Fibroblast of peridontal ligament (primary cell): ENCODE data around the gene ANKRD63.
A peak's percentile ranks its signal among the peaks of the same experiment; 100 is the strongest.

Source experiments
- DNase-seq: peaks from one replicate; pipeline ENCODE4 v3.0.0-alpha.2; 2010; ENCODE audit errors: extremely low read depth

The ANKRD63 gene

DNA sequence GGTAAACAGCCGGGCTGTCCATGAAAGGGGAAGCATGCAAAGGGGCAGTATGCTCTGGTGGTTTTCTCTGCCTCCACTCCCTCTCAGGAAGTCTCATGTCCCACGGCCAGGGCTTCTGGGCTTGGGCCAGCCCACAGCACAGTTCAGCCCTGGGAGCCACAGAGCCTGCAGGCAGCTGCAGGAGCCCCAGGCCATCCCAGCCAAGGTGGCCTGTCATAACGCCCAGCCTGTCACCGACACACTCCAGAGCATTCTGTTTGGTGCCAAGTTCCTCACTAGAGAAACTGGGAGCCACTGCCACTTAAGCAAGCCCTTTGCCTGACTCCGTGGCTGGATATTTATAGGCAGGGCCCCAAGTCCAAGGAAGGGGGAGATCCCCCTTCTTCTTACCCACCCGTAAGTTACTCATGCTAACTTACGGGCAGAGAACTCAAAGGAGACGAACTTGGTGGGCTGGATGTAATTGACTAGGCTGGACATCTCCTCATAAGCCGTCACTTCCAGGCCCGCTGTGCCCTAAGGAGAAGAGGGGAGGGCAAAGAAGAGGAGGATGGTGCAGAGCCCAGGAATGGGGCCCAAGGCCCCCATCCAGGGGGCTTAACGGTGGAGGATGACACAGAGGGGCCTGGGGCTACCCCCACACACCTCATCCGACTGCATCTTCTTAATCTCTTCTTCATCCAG, 13.2 kb upstream of the ANKRD63 start:
- no peak for DNase-seq

DNA sequence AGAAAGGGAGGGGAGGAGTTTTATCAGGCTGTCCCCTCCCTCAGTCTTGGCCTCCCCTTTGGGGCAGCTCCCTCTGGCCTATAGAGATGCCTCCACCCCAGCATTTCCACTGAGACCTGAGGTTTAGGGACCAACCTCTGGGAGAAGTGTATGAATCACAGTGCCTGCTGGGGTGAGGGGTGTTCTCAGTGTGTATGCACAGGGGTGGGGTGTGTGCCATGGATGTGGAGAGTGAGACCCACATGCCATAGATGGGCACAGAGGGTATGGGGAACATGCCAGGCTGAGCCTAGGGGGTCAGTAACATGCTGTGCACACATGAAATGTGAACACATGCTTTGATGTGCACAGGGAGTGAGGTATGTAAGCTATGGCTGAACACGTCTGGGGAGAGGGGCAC, 12.4 kb upstream of the ANKRD63 start:
- DNase-seq, result no peak

DNA sequence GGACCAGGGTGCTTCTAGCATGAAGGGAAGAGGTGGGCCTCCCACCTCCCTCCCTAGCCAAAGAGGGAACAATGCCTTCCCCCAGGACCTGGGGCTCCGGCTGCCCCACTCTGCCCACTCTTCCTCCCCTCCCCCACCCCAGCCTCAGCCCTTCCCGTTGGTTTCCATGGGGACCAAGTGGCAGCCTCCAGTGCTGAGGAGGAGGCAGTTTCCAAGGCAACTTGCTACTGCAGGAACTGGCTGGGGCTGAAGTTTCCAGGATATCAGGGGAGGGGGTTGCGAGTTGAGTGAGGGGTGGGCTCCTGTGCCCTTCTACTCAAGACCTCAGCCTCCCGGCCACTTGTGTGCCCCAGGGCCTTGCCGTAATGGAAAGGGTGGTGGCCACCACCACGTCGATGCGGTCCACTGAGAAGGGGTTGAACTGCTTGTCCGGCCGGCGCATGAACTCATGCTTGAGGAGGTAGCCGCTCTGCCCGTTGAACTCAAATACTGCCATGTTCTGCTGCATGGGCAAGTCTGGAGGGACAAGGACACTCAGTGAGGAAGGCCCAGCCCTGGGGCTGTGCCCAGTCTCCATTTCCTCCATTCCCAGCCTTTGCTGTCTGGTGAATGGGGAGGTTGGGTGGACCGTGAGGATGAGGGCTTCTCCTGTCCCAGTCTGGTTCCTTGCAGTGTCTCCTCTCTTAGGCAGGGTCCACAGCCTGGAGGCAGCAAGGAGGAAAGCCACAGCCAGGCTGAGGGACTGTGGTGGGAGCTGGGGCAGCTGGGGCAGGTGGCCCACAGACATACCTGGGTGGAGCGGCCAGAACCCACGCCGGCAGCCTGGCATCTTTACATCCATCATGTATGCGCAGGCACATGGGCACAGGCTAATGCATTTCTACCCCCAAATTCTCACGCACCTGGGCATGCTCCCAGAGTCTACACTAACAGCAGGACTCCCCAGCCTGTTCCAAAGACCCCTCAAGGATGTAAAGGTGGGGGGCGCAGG, 11.3 kb upstream of the ANKRD63 start:
- DNase-seq, result no peak

DNA sequence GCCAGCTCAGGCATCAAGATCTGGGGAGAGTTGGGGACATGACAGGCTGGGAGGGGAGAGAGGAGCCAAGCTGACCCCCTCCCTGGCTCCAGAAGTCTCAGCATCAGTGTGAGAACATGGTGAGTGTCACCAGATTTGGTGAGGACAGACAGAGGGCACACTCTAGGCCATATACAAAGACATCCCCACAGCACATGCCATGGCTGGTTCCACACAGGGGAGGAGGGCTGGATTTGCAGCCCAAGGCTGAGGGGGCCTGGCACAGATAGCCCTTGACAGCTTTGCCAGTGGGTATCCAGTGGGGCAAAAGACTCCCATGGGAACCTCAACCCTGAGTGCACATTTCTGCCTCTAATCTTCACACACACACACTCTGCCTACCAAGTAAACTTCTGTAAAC, 10.1 kb upstream of the ANKRD63 start:
- DNase-seq, result no peak

DNA sequence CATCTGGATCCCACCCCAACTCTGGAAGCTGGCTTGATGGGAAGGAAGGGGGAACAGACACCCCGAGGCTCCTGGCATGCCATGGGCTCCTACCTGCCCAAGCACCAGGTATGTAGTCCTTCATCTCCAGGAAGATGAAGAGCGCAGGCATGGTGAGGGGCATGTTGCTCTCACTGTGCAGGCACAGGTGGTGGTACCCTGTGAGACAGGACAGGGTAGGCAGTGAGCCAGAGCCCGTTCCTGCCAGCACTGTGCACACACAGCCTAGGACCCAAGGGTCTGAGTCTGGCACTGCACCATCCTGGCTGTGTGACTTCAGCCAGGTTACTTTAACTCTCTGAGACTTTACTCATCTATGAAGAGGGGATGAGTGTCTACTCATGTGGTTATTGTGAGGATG, 9.4 kb upstream of the ANKRD63 start:
- DNase-seq, result no peak

DNA sequence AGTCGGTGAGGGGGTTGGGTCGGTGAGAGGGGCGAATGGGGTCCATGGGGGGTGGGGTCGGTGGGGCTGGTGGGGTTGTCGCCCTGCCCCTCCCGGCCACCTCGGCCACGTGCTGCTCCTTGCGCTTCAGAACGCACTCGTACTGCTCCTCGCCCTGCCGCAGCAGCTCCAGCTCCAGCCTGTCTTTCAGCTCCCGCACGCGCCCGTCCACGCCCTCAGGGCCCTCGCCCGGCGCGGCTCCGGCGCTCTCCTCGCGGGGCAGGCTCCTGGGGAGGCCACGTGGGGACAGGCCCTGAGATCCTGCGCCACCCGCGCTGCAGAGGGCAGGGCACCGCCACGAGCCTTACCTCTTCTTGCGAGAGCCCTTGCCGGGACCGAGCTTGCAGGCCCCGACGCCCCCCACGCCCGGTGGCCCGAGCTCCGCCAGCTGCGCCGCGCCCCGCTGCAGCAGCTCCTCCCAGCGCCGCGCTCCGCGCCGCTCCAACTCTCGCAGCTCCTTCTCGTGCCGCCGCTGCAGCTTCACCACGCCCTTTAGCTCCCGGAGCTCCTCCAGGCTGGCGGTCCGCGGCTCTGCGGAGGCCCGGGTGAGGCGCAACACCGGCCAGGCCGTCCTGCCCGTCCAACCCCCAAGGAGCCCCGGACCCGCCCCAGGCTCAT, 8.2 kb upstream of the ANKRD63 start:
- DNase-seq, result peak; percentile 49

DNA sequence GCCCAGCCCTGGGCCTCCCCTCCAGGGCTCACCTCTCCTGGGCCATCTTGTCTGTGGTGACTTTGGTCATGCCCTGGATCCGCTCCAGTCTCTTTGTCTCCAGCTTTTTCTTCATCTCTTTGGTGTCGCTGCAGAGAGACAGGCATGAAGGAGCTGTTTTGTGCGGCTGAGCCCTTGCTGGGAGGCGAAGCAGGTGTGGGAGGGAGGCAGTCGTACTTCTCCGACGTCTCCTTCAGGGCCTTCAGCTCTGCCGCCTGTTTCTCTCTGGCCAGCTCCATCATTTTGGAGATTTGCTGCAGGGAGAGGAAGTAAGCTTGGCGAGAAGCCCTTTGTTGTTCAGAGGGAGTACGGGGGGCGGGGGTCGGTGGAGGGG, 7.7 kb upstream of the ANKRD63 start:
- DNase-seq, result no peak

DNA sequence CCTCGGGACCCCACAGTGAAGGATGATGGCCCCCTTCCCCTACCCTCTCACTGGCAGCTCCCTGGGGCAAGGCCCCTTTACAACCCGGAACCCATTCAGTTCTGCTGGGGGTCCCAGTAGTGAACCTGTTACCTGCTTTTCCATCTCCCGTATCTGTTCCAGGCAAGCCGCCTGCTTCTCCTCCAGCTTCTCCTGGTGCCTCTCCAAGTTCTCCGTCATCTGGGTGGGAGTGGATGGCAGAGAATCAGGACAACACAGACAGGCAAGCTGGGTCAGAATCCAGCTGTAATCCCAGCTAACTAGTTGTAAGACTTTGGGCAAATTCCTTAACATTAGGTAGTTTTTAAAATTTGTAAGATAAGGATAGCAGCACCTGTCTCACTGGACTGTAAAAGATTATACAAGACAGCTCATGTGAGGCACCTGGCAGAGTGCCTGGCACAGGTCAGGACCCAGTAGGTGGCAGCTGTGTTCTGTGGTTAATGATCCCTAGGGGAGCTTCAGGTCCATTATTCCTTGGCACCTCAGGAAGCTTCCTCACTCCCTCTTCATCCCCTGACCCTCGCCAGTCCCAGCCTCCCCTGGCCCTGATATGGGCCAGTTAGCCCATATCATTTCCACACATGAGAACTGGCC, 6.4 kb upstream of the ANKRD63 start:
- no peak for DNase-seq

DNA sequence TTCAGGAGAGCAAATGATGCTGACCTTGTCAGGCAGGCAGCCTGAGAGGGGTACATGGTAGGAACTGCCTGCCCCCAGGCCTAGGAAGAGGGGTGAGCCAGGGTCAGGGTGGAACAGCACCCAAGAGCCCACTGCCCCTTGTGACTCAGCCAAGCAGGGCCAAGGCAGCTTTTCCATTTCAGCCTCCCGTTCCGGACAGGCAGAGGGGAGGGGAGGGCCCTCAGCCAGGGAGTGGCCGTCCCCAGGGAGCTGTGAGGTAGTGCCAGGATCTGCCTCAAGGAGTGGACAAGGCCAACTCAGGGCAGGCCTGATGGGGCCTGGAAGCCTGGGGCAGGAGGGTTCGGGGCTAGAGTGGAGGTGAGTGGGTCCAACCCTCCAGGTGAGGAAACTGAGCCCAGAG, 5.1 kb upstream of the ANKRD63 start:
- no peak for DNase-seq

DNA sequence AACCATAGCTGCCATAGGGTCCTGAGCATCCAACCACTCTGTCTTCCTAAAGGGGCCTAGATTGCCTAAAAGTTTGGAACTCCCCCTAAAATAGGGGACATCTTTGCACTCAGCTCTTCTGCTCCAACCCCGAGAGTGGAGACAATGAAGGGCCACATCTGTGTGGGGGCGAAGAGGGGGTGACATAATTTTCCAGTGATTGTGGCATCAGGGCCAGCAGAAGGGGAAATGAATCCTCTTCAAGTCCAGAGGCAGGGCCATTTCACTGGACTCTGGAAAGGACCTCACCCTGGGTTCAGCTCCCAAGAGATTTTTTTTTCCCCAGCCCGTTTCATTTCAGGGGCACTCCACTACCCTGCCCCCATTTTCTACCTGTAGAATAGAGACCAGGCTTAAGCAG, 4.6 kb upstream of the ANKRD63 start:
- no peak for DNase-seq

DNA sequence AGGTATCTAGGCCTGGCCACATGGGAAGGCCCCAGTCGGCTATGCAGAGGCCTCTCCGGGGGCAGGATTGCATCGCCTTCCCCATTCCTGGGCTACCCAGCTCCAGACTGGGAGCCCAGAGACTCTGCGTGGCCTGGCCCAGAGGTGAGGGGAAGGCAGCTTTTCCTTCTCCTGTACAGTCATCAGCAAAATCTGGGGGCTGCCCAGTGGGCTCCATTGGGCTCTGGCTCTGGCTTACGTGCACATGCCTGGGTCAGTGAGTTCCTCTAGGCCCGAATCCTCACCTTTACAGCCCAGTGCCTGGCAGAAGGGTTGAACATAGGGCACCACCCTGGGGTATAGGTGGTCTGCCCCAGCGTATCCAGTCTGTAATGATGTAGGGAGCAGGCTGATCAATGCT, 3.9 kb upstream of the ANKRD63 start:
- DNase-seq, result no peak

DNA sequence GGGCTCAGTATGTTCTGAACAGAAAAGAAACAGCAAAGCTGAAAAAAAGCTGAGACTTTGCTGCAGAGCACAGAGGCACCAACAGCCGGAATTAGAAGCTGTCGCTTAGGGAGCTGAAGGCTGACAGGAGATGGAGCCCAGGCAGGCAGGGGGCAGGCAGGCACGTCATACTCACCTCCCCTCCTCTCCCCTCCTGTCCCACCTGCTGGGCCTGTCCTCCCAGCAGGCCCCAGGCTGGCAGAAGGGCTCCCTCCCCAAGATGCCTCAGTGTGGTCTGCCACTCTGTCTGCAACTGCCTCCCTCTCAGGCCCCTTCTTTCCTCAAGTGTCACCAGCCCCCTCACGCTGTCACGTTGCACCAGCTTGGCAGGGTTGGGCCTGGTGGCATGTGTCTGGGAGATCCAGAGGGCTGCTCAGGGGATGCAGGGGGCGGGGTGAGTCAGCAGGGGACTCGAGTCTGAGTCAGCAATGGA, 3.2 kb upstream of the ANKRD63 start:
- no peak for DNase-seq

DNA sequence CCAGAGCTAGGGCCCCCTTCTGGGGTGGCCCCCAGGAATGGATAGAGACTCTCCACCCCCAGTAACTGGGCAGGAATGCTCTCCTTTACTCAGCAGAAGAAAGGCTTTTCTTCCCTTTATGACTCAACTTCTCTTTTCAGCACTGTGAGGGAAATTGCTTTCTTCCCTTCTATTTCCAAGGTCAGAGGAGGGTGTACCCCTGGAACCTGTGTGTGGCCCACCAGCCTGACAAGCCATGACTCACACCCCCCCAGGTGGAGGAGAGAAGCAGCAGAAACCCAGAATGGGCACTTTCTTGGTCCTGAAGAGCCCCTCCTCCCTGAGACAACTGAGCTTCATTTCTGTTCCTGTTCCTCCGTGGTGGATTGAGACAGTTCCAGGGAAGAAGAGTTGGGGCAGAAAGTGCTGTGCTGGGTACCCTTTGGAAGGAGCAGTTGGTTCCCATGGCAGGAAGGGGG, 2.7 kb upstream of the ANKRD63 start:
- DNase-seq, result no peak

DNA sequence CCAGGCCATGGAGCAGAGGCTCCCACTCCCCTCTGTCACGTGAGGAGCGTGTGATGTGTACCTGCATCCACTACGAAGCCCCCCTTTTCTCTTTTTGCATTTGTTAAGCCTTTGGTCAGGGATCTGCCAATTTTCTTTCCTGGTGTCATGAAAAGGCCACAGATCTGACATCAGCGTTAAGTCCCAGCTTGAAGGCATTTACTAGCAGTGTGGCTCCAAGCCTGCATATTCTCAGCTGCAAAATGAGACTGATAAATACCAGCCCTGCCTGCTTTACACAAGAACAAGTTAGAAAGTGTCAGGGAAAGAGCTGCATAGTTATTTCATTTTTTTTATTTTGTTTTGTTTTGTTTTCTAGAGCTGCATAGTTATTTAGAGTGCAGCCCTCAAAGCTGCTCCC, 2.3 kb upstream of the ANKRD63 start:
- DNase-seq, result peak; percentile 33

DNA sequence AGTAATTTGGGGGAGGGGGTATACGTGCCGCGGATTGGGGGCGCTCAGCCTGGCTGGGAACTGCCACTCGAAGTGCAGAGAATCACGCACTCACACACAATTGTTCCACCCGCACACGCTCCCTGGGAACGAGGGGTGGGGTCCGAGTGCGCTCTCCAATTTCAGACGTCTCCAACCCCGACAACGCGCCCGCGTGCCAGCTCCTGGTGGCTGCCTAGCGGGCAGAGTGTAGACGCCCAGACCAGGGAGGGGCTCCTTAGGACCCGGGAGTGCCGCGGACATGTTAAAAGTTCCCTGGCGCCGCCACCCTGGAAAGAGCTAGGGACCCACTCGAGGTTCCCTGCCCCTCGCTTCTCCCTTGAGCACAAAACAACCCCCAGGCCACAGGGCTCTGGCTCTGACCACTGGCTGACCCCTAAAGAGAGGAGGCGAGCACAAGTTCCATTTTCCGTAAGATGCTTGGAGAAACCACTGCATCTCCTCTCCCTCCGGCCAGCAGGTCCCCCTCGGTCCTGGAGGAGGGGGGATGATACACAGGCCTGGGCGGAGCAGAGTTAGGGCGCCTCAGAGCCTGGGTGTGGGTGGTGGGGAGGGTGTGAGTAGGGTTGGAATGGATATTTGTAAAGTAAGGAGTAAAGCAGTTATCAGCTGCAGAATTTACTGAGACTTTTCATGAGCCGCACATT, 894 bp upstream of the ANKRD63 start:
- no peak for DNase-seq

DNA sequence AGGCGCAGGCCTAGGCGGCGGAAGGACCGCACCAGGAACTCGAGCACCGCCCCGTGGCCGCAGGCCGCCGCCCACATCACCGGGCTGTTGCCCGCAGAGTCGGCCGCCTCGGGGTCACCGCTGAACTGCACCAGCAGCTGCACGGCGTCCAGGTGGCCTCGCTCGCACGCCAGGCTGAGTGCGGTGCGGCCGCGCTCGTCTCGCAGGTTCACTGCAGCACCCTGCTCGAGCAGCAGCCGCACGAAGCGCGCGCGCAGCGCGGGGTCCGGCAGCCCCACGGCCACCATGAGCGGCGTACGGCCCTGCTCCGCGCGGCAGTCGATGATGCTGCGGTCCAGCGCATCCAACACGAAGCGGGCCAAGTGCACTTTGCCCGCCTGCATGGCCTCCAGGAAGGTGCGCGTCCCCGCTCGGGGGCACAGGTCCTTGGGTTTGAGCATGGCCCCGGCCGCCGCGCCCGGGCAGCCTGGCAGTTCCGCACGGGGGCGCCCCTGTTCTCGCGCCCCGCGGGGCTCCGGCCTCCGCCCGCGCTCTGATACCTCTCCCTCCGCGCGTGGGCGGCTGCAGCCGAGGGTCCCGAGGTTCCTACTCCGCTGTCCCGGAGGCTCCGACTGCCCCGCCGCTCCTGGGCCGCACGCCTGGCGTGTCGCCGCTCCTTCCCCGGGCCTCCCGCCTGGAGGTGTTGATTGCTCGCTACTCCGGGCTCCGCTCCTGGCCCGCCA, 556 bp downstream of the ANKRD63 start:
- no peak for DNase-seq

DNA sequence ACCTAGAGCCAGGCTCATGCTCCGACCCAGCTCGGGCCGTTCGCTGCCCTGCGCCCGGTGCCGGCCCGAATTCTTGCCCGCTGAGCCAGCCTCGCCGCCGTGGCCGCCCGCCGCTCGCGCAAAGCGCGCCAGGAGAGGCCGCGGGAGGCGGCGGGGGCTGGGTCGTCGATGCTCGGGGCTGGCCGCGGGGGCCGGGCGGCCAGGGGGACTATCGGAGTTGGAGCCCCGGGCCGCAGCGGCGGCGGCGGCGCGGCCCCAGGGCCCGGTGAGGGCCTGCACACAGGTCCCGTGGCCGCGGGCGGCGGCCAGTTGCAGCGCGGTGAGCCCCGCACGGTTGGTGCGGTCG, 1.1 kb downstream of the ANKRD63 start:
- DNase-seq, result no peak

DNA sequence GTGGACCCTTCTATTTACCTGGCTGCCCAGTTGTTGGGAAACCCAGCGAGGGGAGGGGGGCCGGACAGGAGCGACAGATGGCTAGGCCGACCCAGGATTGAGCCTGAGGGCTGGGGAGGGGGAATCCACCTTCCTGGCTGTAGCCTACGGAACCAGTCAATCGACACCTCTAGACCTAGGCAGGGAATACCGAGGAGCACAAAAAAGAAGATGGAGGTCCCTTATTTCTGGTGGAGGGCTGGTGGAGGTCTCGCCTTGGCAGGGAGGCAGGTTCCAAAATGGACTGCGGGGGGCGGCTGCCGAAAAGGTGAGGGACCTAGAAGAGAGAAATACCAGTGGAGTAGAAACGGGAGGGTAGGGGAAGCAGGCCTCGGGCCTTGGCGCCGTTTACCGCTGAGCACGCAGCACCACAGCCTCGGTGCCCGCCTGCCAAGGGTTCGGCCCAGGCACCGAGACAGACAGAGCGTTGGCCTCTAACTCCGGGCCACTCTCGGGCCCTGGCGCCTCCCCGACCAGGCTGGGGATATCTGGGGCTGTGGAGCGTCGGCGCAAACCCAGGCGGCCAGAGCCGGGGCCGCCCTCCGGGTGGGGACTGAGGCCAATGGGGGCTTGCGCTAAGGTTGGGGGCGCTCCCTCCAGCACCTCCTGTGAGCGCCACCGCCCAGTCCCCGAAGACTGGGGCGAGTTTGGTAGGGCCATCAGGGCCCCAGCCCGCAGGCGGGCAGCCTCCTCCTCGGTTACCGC, 1.6 kb downstream of the ANKRD63 start:
- DNase-seq, result no peak

DNA sequence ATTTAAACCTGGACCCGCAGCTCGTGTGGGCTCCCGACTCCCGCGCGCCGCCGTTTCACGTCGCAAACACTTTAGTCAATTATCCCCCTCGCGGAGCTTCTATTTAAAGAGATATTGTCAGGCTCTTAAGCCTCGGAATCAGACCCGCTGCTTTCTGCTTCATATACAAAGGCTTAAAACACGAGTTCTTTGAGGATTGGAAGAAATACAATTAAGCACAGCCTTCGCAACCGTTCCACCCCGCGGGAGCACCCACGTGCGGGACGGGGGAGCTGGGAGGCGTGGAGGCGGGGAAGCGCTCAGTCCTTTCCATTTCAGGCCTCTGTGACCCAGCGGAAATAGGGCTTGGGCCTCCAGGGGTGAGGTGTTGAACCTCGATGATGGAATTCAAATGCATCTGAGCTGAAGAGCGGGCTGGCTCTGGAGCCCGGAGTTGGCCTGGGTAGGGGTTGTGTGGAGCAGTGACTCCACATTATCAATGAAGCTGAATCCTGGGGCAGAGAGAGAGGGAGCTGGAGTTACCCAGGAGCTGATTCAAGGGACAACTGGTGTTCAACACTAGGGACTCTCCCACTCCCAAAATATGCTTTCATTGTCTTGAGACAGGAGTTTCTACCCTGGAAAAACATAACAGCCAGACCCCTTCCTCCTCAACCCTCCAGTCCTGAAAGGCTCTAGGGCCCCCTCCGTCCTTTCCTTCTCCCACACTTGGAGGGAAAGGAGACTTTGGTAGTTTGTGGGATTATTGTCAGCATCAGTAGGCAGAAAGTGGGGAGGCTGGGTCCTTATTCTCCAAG, 2.4 kb downstream of the ANKRD63 start:
- DNase-seq, result no peak
